Cardiac muscle cell (in vitro differentiated cells and primary cell): ENCODE results near the gene ZNF398. TPM values are rescaled to one million over a fixed set of nuclear protein-coding genes. Genes with fewer than 3 reads are reported as not detected.
"Not testable (repeated sequence)": the region's sequence is repeated elsewhere in the genome, so short reads cannot be mapped to it uniquely, and the experiment has no call there.

Experiments
- DNase-seq, 2 donors: peaks; one replicate each; pipeline versions ENCODE4 v3.0.0 to v3.0.0-alpha.2; 2010 to 2017; ENCODE audit warnings: low read depth in 1 of 2, low spot score in 1 of 2
- H3K27ac ChIP-seq: fragments of 200-600 bp; sonication (generic); 2 replicates; pipeline ENCODE4 v1.5.1; 2016
- H3K27me3 ChIP-seq: fragments of 200-600 bp; sonication (generic); 2 replicates; pipeline ENCODE4 v1.6.0; 2016; ENCODE audit warnings: control low read depth
- H3K36me3 ChIP-seq: fragments of 200-600 bp; sonication (generic); 2 replicates; pipeline ENCODE4 v1.5.1; 2016; ENCODE audit warnings: control low read depth
- H3K4me1 ChIP-seq: fragments of 200-600 bp; sonication (generic); 2 replicates; pipeline ENCODE4 v1.8.1; 2017; ENCODE audit warnings: low read depth, mild to moderate bottlenecking, mixed run types
- H3K4me3 ChIP-seq: fragments of 200-600 bp; sonication (generic); 2 replicates; pipeline ENCODE4 v1.5.1; 2016; ENCODE audit warnings: mild to moderate bottlenecking
- H3K9me3 ChIP-seq: fragments of 200-600 bp; sonication (generic); 2 replicates; pipeline ENCODE4 v1.5.1; 2017; ENCODE audit warnings: low read depth, mild to moderate bottlenecking, control low read depth
- CTCF ChIP-seq: IDR thresholded peaks from 2 replicates; pipeline ENCODE4 v1.5.1; 2012; ENCODE audit warnings: low read depth, mild to moderate bottlenecking, low read length
- polyA plus RNA-seq: library from polyadenylated mRNA; unstranded; fragments of >200 nt; fragmentation: Nextera tagmentation; extraction: Ambion mirVana; gene quantifications from 2 replicates; pipeline ENCODE4 v1.2.1, GENCODE V29; 2016
- total RNA-seq: library from RNA; depleted of rRNA; stranded (reverse); fragments of >200 nt; gene quantifications from 2 replicates; pipeline ENCODE4 v1.2.3, GENCODE V29; 2016

ZNF398 gene
- total and polyA plus RNA-seq, 2 experiments from 2014 or later, result 8.0 to 22.1 TPM

DNA sequence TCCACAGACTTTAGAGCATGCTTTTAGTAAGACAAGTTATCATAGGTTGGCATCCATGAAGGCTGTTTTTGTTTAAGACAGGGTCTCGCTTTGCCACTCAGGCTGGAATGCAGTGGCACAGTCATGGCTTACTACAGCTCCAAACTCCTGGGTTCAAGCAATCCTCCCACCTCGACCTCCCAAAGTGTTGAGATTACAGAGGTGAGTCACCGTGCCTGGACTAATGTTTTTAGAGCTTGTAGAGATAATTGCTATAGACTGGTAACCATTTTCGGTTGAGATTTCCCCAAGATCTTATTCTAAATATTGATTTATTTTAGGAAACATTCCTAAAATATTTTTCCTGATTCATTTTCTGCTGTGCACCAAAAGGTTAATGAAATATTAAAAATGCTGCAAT lies 5.4 kb upstream of the ZNF398 start:
- Histone ChIP-seq H3K4me1 (no peaks in the 10 kb centered on the region), H3K27ac (no peak overlapping the region), H3K4me3 (no peak overlapping the region), H3K27me3 (no peaks in the 10 kb centered on the region), H3K9me3 (no peaks in the 10 kb centered on the region), H3K36me3 (no peaks in the 10 kb centered on the region)
- DNase-seq, result no peak
- TF ChIP-seq CTCF, result no peak

DNA sequence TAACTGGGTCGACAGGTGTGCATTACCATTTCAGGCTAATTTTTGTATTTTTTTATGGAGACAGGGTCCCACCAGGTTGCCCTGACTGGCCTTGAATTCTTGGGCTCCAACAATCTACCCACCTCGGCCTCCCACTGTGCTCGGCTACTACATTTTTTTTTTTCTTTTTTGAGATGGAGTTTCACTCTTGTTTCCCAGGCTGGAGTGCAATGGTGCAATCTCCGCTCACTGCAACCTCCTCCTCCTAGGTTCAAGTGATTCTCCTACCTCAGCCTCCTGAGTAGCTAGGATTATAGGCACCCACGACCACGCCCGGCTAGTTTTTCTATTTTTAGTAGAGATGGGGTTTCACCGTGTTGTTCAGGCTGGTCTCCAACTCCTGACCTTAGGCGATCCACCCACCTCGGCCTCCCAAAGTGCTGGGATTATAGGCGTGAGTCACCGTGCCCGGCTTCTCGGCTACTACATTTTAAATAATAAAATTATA lies 2.8 kb upstream of the ZNF398 start:
- not testable (repeated sequence) for DNase-seq, H3K9me3 ChIP-seq, H3K27me3 ChIP-seq, H3K27ac ChIP-seq, H3K4me3 ChIP-seq, H3K36me3 ChIP-seq, H3K4me1 ChIP-seq

DNA sequence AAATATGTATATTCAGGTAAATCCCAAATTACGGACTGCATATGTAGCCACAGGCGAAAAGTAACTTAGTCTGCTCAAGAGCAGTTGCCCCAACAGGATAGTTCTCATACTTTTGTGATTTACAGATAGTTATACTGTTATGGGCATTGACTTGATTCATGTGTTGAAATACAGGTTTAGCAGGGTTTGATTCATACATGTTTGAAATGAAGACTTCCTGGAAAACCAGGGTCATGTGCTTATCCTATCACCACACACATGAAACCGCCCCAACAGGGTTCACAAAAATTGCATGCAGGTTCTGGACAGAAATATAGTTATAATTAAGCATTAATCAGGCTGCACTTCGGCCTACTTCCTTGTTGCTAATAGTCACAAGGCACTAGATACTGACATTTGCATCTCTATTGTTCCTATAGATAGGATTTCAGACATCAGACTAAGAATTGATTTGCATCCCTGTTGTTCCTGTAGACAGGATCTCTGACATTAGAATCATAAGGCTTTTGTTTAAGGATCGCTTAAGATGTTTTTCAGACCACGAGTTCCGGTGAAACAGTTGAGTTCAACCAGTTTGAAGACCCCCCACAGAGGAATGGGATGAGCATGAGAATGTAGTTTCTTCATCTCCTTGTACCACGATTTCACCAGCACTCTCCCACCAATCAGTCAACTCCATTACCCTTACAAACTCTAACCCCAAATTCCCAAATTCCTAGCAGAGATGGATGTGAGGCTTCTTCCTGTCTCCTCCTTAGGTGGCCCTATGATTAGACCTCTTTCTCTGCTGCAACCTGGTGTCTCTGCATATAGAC lies 2.0 kb upstream of the ZNF398 start:
- TF ChIP-seq CTCF, result no peak
- no peak for DNase-seq
- H3K27me3 ChIP-seq, result no peaks in the 10 kb centered on the region
- H3K36me3 ChIP-seq, result no peaks in the 10 kb centered on the region
- H3K9me3 ChIP-seq, result no peaks in the 10 kb centered on the region
- no peak overlapping the region for H3K27ac ChIP-seq
- H3K4me1 ChIP-seq, result peaks cover 3% of the 10 kb centered on the region
- H3K4me3 ChIP-seq, result no peak overlapping the region

GRCh38 chr7:149147752-149148653 lies 750 bp downstream of the ZNF398 start:
- peak overlapping the region; percentile 73 for H3K4me3 ChIP-seq
- peak; percentile 53 to 86 for DNase-seq
- H3K4me1 ChIP-seq, result peaks cover 3% of the 10 kb centered on the region
- no peaks in the 10 kb centered on the region for H3K9me3 ChIP-seq
- H3K27ac ChIP-seq, result peak overlapping the region; percentile 87
- TF ChIP-seq CTCF, result no peak
- no peaks in the 10 kb centered on the region for H3K27me3 ChIP-seq
- H3K36me3 ChIP-seq, result no peaks in the 10 kb centered on the region

DNA sequence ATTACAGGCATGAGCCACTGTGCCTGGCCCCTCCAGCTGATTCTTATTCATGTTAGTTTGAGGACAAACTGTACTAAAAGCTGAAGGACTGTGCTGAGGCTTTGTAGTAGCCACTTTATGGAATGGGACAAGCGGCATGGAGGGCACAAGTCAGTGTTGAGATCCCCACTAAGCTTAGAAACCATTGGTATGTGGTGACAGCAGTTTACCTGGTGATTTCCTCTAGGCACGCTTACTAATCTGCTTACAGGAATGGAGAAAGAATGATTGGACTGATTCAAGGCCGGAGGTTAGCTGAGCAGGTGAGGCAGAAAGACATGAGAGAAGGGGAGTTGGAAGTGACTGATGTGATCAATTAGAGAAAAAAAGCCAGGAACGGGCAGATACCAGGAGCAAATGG lies 3.7 kb downstream of the ZNF398 start:
- H3K36me3 ChIP-seq, result peaks cover 7% of the 10 kb centered on the region
- TF ChIP-seq CTCF, result no peak
- no peak overlapping the region for H3K27ac ChIP-seq
- no peaks in the 10 kb centered on the region for H3K9me3 ChIP-seq
- peaks cover 3% of the 10 kb centered on the region for H3K4me1 ChIP-seq
- H3K27me3 ChIP-seq, result no peaks in the 10 kb centered on the region
- H3K4me3 ChIP-seq, result no peak overlapping the region
- DNase-seq, result no peak

GRCh38 chr7:149153346-149153745 lies 6.1 kb downstream of the ZNF398 start:
- Histone ChIP-seq H3K27me3 (no peaks in the 10 kb centered on the region), H3K4me1 (peaks cover 3% of the 10 kb centered on the region), H3K9me3 (no peaks in the 10 kb centered on the region), H3K36me3 (peaks cover 8% of the 10 kb centered on the region), H3K4me3 (no peak overlapping the region), H3K27ac (no peak overlapping the region)
- TF ChIP-seq CTCF, result no peak
- DNase-seq, result no peak
